Liver (tissue), 5 donors: ENCODE results near the gene GFRA4. TPM values are rescaled to one million over a fixed set of nuclear protein-coding genes. Genes with fewer than 3 reads are reported as not detected.

Experiments
- FOXA2 ChIP-seq: IDR thresholded peaks from 2 replicates; pipeline ENCODE4 v1.6.1; 2016; ENCODE audit warnings: antibody characterized with exemption
- HNF4G ChIP-seq: IDR thresholded peaks from 2 replicates; pipeline ENCODE4 v1.6.1; 2016; ENCODE audit warnings: antibody characterized with exemption
- MAX ChIP-seq: IDR thresholded peaks from 2 replicates; pipeline ENCODE4 v1.6.1; 2016; ENCODE audit warnings: antibody characterized with exemption
- RAD21 ChIP-seq, 2 donors: IDR thresholded peaks; 2 replicates each; pipeline ENCODE4 v1.6.1; 2016; ENCODE audit warnings: antibody characterized with exemption in 2 of 2, mild to moderate bottlenecking in 2 of 2
- RXRA ChIP-seq, 2 donors: IDR thresholded peaks; 2 replicates each; pipeline ENCODE4 v1.6.1; 2017 to 2018; ENCODE audit warnings: antibody characterized with exemption in 2 of 2, mild to moderate bottlenecking in 1 of 2
- SP1 ChIP-seq: IDR thresholded peaks from 2 replicates; pipeline ENCODE4 v1.6.1; 2018; ENCODE audit warnings: antibody characterized with exemption, mild to moderate bottlenecking
- YY1 ChIP-seq: IDR thresholded peaks from 2 replicates; pipeline ENCODE4 v1.6.1; 2016; ENCODE audit warnings: antibody characterized with exemption, mild to moderate bottlenecking
- ZBTB33 ChIP-seq: IDR thresholded peaks from 2 replicates; pipeline ENCODE4 v1.6.1; 2016; ENCODE audit warnings: antibody characterized with exemption
- polyA plus RNA-seq, 2 donors: library from polyadenylated mRNA; stranded (reverse) in 1 of 2; unstranded in 1 of 2; fragments of 200-250 nt in 1 of 2; fragments of >200 nt in 1 of 2; fragmentation: Nextera tagmentation in 1 of 2; extraction: Ambion mirVana in 1 of 2; gene quantifications; one replicate each; pipeline versions ENCODE4 v1.2.1 to v1.2.3, GENCODE V29; 2013 to 2015
- total RNA-seq, 2 donors: library from RNA; depleted of rRNA; stranded (reverse); fragments of >200 nt; gene quantifications; one replicate each; pipeline ENCODE4 v1.2.3, GENCODE V29; 2014
- donor health status: healthy.
- donor health status: healthy.
- donor health status: healthy.

The GFRA4 gene
- total and polyA plus RNA-seq, 4 donors, result not detected

- TF ChIP-seq MAX (no peak), SP1 (no peak), RXRA (IDR thresholded peaks at IDR 0.05) (no peak), YY1 (no peak), RAD21 (IDR thresholded peaks at IDR 0.05) (no peak), HNF4G (no peak), ZBTB33 (no peak), FOXA2 (no peak)
These were observed 51.3 kb downstream of the GFRA4 start (continued) for GRCh38 chr20:3611901-3612300.

Other genes with a start within 250 kb of the GFRA4 start
- gene ATRN, start 192.4 kb downstream of the GFRA4 start, total RNA-seq, result 100 to 1,000 TPM in 1 of 2 donors, 10 to 100 TPM in 1; 57.4 to 104 TPM
- gene ATRN, start 192.4 kb downstream of the GFRA4 start, polyA plus RNA-seq, result 10 to 100 TPM in 1 of 2 donors, 1 to 10 TPM in 1; 8.4 to 34.6 TPM
- 1 to 10 TPM in 1 of 2 donors, under 1 TPM in 1; 0.70 to 1.2 TPM for gene ADAM33, start 18.6 kb upstream of the GFRA4 start, total RNA-seq
- under 1 TPM; 0.11 to 0.51 TPM for gene ADAM33, start 18.6 kb upstream of the GFRA4 start, polyA plus RNA-seq
- gene SIGLEC1, start 49.2 kb upstream of the GFRA4 start, total RNA-seq, result 1 to 10 TPM; 6.7 to 7.5 TPM
- gene SIGLEC1, start 49.2 kb upstream of the GFRA4 start, polyA plus RNA-seq, result 1 to 10 TPM; 2.3 to 7.8 TPM
- 1 to 10 TPM in 1 of 2 donors, under 1 TPM in 1; 0.98 to 1.8 TPM for gene HSPA12B, start 69.3 kb upstream of the GFRA4 start, total RNA-seq
- under 1 TPM; 0.72 to 0.76 TPM for gene HSPA12B, start 69.3 kb upstream of the GFRA4 start, polyA plus RNA-seq
- 10 to 100 TPM in 1 of 2 donors, 1 to 10 TPM in 1; 3.8 to 27.3 TPM for gene ADISSP, start 104.4 kb upstream of the GFRA4 start, total RNA-seq
- gene ADISSP, start 104.4 kb upstream of the GFRA4 start, polyA plus RNA-seq, result 10 to 100 TPM in 1 of 2 donors, 1 to 10 TPM in 1; 9.9 to 10.8 TPM
- gene SPEF1, start 118.0 kb upstream of the GFRA4 start, total RNA-seq, result not detected
- not detected for gene SPEF1, start 118.0 kb upstream of the GFRA4 start, polyA plus RNA-seq
- gene CENPB, start 123.3 kb upstream of the GFRA4 start, total RNA-seq, result 10 to 100 TPM; 20.3 to 30.5 TPM
- 10 to 100 TPM in 1 of 2 donors, 1 to 10 TPM in 1; 4.5 to 32.4 TPM for gene CENPB, start 123.3 kb upstream of the GFRA4 start, polyA plus RNA-seq
- gene CDC25B, start 132.9 kb upstream of the GFRA4 start, total RNA-seq, result 10 to 100 TPM in 1 of 2 donors, 1 to 10 TPM in 1; 4.4 to 11.9 TPM
- gene CDC25B, start 132.9 kb upstream of the GFRA4 start, polyA plus RNA-seq, result 10 to 100 TPM in 1 of 2 donors, 1 to 10 TPM in 1; 6.5 to 12.9 TPM
- 10 to 100 TPM in 1 of 2 donors, 1 to 10 TPM in 1; 9.2 to 14.5 TPM for gene AP5S1, start 157.1 kb upstream of the GFRA4 start, total RNA-seq
- 10 to 100 TPM in 1 of 2 donors, 1 to 10 TPM in 1; 9.1 to 13.1 TPM for gene AP5S1, start 157.1 kb upstream of the GFRA4 start, polyA plus RNA-seq
- gene MAVS, start 183.4 kb upstream of the GFRA4 start, total RNA-seq, result 10 to 100 TPM; 17.2 to 20.9 TPM
- gene MAVS, start 183.4 kb upstream of the GFRA4 start, polyA plus RNA-seq, result 1 to 10 TPM; 4.7 to 6.5 TPM
- gene PANK2, start 226.0 kb upstream of the GFRA4 start, total RNA-seq, result 10 to 100 TPM; 21.1 to 27.7 TPM
- gene PANK2, start 226.0 kb upstream of the GFRA4 start, polyA plus RNA-seq, result 10 to 100 TPM; 10.6 to 10.8 TPM